ENCODE results near the gene MINDY2.
"Not testable (repeated sequence)": the region's sequence is repeated elsewhere in the genome, so short reads cannot be mapped to it uniquely, and the experiment has no call there.

The MINDY2 gene

GRCh38 chr15:58833681-58834426 lies 62.8 kb downstream of the MINDY2 start:
- DNase-seq (ENCODE audit: low read depth) = not testable (repeated sequence)

GRCh38 chr15:58839485-58839884 lies 68.4 kb downstream of the MINDY2 start:
- no peak for DNase-seq (ENCODE audit: low read depth)

GRCh38 chr15:58840048-58840447 lies 68.9 kb downstream of the MINDY2 start:
- DNase-seq (ENCODE audit: low read depth) = peak; percentile 54

- no peak for DNase-seq (ENCODE audit: low read depth)
Observed at GRCh38 chr15:58842713-58843396, 71.8 kb downstream of the MINDY2 start.

- not testable (repeated sequence) for DNase-seq (ENCODE audit: low read depth)
Observed at GRCh38 chr15:58851205-58851604, 80.1 kb downstream of the MINDY2 start.

GRCh38 chr15:58852347-58852746 lies 81.2 kb downstream of the MINDY2 start:
- no peak for DNase-seq (ENCODE audit: low read depth)

- DNase-seq (ENCODE audit: low read depth) = no peak
Observed at GRCh38 chr15:58854593-58854992, 83.5 kb downstream of the MINDY2 start.

GRCh38 chr15:58856086-58856485 lies 85.0 kb downstream of the MINDY2 start:
- no peak for DNase-seq (ENCODE audit: low read depth)

- DNase-seq (ENCODE audit: low read depth) = not testable (repeated sequence)
Observed at GRCh38 chr15:58856621-58857020, 85.5 kb downstream of the MINDY2 start.

GRCh38 chr15:58862326-58862725 lies 91.2 kb downstream of the MINDY2 start:
- DNase-seq (ENCODE audit: low read depth) = no peak

- no peak for DNase-seq (ENCODE audit: low read depth)
Observed at GRCh38 chr15:58864602-58865424, 93.7 kb downstream of the MINDY2 start.

- DNase-seq (ENCODE audit: low read depth) = no peak
Observed at GRCh38 chr15:58865425-58865880, 94.4 kb downstream of the MINDY2 start.

GRCh38 chr15:58867926-58868325 lies 96.8 kb downstream of the MINDY2 start:
- no peak for DNase-seq (ENCODE audit: low read depth)

GRCh38 chr15:58870451-58870850 lies 99.3 kb downstream of the MINDY2 start:
- no peak for DNase-seq (ENCODE audit: low read depth)

GRCh38 chr15:58873267-58873666 lies 102.2 kb downstream of the MINDY2 start:
- DNase-seq (ENCODE audit: low read depth) = no peak

GRCh38 chr15:58875343-58875742 lies 104.2 kb downstream of the MINDY2 start:
- no peak for DNase-seq (ENCODE audit: low read depth)

GRCh38 chr15:58876306-58877106 lies 105.4 kb downstream of the MINDY2 start:
- no peak for DNase-seq (ENCODE audit: low read depth)

- DNase-seq (ENCODE audit: low read depth) = no peak
Observed at GRCh38 chr15:58877999-58878825, 107.1 kb downstream of the MINDY2 start.

- no peak for DNase-seq (ENCODE audit: low read depth)
Observed at GRCh38 chr15:58880320-58880719, 109.2 kb downstream of the MINDY2 start.

GRCh38 chr15:58882243-58882642 lies 111.1 kb downstream of the MINDY2 start:
- no peak for DNase-seq (ENCODE audit: low read depth)

GRCh38 chr15:58883926-58884325 lies 112.8 kb downstream of the MINDY2 start:
- DNase-seq (ENCODE audit: low read depth) = not testable (repeated sequence)
